ENCODE results near the gene G6PC1. TPM values are rescaled to one million over a fixed set of nuclear protein-coding genes. Genes with fewer than 3 reads are reported as not detected.
A peak's percentile ranks its signal among the peaks of the same experiment; 100 is the strongest.

The G6PC1 gene
- total and polyA plus RNA-seq, 2 of the 13 experiments (the other 11 are each of a cell fraction or from before 2014, with no cell fraction given), result 1.7 to 37.9 TPM

- TF ChIP-seq SIN3A (IDR thresholded peaks at IDR 0.05; ENCODE audit: borderline replicate concordance, low read depth, low read length), result peak; percentile 91; the same call in 1 of the 2 replicates
- no peak for TF ChIP-seq IRX3 (CRISPR knock-in tag; IDR thresholded peaks at IDR 0.05; ENCODE audit: borderline replicate concordance, low read depth)
- no peak for TF ChIP-seq ZSCAN21 (CRISPR knock-in tag; IDR thresholded peaks at IDR 0.05; ENCODE audit: borderline replicate concordance)
- TF ChIP-seq SNAPC5 (CRISPR knock-in tag; IDR thresholded peaks at IDR 0.05; ENCODE audit: borderline replicate concordance), result no peak
- peak in 1 of 2 experiments; percentile 92; a peak in 2 of 4 replicates for TF ChIP-seq EP300 (IDR thresholded peaks at IDR 0.05; ENCODE audit: low read depth in 2 of 2, low read length in 2 of 2)
- TF ChIP-seq EP300 (CRISPR knock-in tag; IDR thresholded peaks at IDR 0.05; ENCODE audit: borderline replicate concordance), result no peak; the same call in 1 of the 2 replicates
- TF ChIP-seq ZNF615 (CRISPR knock-in tag; IDR thresholded peaks at IDR 0.05; ENCODE audit: borderline replicate concordance), result no peak
- peak; percentile 34; the same call in 1 of the 2 replicates for TF ChIP-seq YEATS2 (CRISPR knock-in tag; IDR thresholded peaks at IDR 0.05; ENCODE audit: borderline replicate concordance)
- peak; percentile 57; the same call in 1 of the 2 replicates for TF ChIP-seq LCORL (IDR thresholded peaks at IDR 0.05)
- TF ChIP-seq LCORL (CRISPR knock-in tag; IDR thresholded peaks at IDR 0.05), result peak; percentile 92
- no peak; the same call in 1 of the 2 replicates for TF ChIP-seq ZNF230 (CRISPR knock-in tag; IDR thresholded peaks at IDR 0.05)
- TF ChIP-seq ZMAT5 (CRISPR knock-in tag; IDR thresholded peaks at IDR 0.05; ENCODE audit: borderline replicate concordance, low read depth), result no peak
- TF ChIP-seq PPARG (CRISPR knock-in tag; conservative IDR thresholded peaks at IDR 0.05), result peak; percentile 66; the same call in 1 of the 2 replicates
- TF ChIP-seq KAT7 (CRISPR knock-in tag; IDR thresholded peaks at IDR 0.05; ENCODE audit: borderline replicate concordance), result no peak; the same call in 1 of the 2 replicates
- TF ChIP-seq ZNF512B (CRISPR knock-in tag; IDR thresholded peaks at IDR 0.05; ENCODE audit: borderline replicate concordance), result no peak
- TF ChIP-seq IKZF1 (IDR thresholded peaks at IDR 0.05), result no peak
- no peak for TF ChIP-seq FUBP1 (CRISPR knock-in tag; IDR thresholded peaks at IDR 0.05; ENCODE audit: borderline replicate concordance)
- TF ChIP-seq ISX (CRISPR knock-in tag; conservative IDR thresholded peaks at IDR 0.05), result no peak
- peak; percentile 65; the same call in 1 of the 2 replicates for TF ChIP-seq TBX2 (CRISPR knock-in tag; IDR thresholded peaks at IDR 0.05; ENCODE audit: borderline replicate concordance)
- no peak for TF ChIP-seq THAP7 (CRISPR knock-in tag; IDR thresholded peaks at IDR 0.05)
- TF ChIP-seq TRIM24 (CRISPR knock-in tag; IDR thresholded peaks at IDR 0.05), result no peak
- no peak for TF ChIP-seq NFRKB (IDR thresholded peaks at IDR 0.05)
- TF ChIP-seq SRY (CRISPR knock-in tag; IDR thresholded peaks at IDR 0.05), result no peak
- no peak for TF ChIP-seq ATAD3A (CRISPR knock-in tag; IDR thresholded peaks at IDR 0.05)
- no peak for TF ChIP-seq NFE2 (CRISPR knock-in tag; IDR thresholded peaks at IDR 0.05)
These were observed at the start of gene G6PC1 (continued) for GRCh38 chr17:42900460-42901331.

All from HepG2 (cell line).